IPS DF 6.9 (cell line): Measurements from ENCODE around the gene ZNF777.
"Not testable (repeated sequence)": the region's sequence is repeated elsewhere in the genome, so short reads cannot be mapped to it uniquely, and the experiment has no call there.

Experiments
- DNase-seq: peaks from one replicate; pipeline ENCODE4 v3.0.0-alpha.2; 2013; ENCODE audit warnings: low read depth, low spot score
- H3K27ac ChIP-seq: one replicate; pipeline ENCODE4 v1.5.1; 2013; ENCODE audit warnings: low read length, control low read depth
- H3K27me3 ChIP-seq: 2 replicates; pipeline ENCODE4 v1.6.1; 2013; ENCODE audit warnings: mild to moderate bottlenecking, low read length; ENCODE audit not compliant: control insufficient read depth, insufficient read depth
- H3K36me3 ChIP-seq: 2 replicates; pipeline ENCODE4 v1.6.1; 2013; ENCODE audit warnings: low read length; ENCODE audit not compliant: control insufficient read depth, insufficient read depth
- H3K4me1 ChIP-seq: 2 replicates; pipeline ENCODE4 v1.6.1; 2013; ENCODE audit warnings: low read length; ENCODE audit not compliant: control insufficient read depth, insufficient read depth
- H3K4me3 ChIP-seq: 2 replicates; pipeline ENCODE4 v1.5.1; 2013; ENCODE audit warnings: mild to moderate bottlenecking, low read length
- H3K9me3 ChIP-seq: 2 replicates; pipeline ENCODE4 v1.6.1; 2013; ENCODE audit warnings: low read length, inconsistent platforms; ENCODE audit not compliant: control insufficient read depth, insufficient read depth
- WGBS: extraction: QIAGEN DNeasy Blood & Tissue Kit; methylation state at CpG from one replicate; pipeline ENCODE4 v1.1.7; 2013; ENCODE audit warnings: mixed read lengths, missing lambda C conversion rate; ENCODE audit not compliant: insufficient read length, insufficient coverage; 5-methylcytosine and 5-hydroxymethylcytosine counted together

Gene ZNF777

DNA sequence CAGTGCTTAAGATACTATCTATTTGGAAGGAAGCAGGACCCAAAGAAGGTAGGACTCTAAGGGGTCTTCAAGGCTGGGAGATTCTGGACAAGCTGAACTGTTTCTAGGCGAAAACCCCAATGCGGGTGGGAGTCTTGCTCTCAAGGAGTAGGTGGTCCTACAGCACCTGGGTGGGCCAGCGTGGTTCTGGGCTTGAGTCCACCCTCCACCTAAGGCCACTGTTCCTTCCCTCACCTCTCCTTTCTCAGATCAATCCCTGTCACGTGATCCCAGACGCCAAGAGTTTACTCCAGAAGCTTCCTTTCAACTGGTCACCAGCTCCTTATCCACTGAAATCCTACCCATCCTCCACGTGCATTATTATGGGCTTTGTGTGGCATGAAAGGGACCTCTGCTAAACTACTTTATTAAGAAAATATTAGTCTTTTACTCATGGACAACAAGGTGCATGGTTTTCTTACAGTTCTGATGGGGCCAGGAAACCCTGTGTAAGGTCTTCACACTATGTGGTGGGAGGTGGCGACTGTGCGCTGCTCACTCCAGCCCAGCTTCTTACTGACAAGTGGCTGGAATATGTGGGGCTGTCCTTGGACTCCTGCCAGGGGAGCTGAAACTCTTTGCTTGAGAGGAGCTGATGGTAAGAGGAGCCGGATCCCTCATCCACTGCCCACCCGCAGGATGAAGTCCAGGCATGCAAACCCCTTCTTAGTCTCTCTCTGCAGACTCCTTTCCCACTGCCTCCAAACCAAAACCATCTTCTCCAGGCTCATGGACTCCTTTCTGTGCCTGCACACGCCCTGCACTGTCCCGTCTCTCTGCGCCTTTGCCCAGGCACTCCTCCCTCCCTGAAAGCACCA, 35.2 kb upstream of the ZNF777 start:
- 0 out of 2 replicates have a peak, but pooled peaks cover 2% of the 10 kb centered on the region for H3K27me3 ChIP-seq
- H3K9me3 ChIP-seq, result no peaks in the 10 kb centered on the region
- H3K27ac ChIP-seq, result no peak overlapping the region
- H3K4me3 ChIP-seq, result no peak overlapping the region
- no peaks in the 10 kb centered on the region for H3K4me1 ChIP-seq
- 0 out of 2 replicates have a peak, but pooled peaks cover 6% of the 10 kb centered on the region for H3K36me3 ChIP-seq
- WGBS, result no CpG with 5 or more reads among the region's 13 CpGs
- no peak for DNase-seq

DNA sequence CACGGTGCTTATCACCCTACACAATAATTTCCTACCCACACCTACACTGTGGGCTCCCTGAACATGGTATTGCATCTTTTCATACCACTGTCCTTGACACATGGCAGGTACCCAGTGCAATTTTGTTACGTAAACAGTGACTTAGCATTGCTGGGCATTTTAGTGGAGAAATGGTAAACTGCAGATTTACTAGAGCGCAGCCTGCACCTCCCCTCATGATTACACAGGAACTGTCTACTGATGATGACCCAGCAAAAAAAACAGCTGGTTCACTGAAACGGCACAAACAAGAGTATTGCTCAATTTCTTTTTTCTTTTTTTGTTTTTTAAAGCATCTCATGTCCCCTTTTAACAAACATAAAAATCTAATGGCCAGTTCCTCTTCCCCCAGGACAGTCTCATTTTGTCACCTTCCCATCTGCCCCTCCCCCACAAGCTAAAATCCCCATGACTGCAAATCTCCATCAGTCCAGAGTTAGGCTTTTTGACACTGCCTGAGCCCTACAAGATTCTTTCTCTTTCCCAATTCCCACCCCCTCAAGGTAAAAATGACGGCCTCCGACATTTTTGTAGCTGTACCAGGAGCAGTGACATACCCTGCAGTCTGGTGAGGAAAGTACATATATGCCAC, 34.0 kb upstream of the ZNF777 start:
- no peak for DNase-seq
- Histone ChIP-seq H3K27me3 (no peaks in the 10 kb centered on the region), H3K36me3 (peaks cover 14% of the 10 kb centered on the region), H3K9me3 (no peaks in the 10 kb centered on the region), H3K27ac (no peak overlapping the region), H3K4me3 (no peak overlapping the region), H3K4me1 (no peaks in the 10 kb centered on the region)
- WGBS, result no CpG with 5 or more reads among the region's 6 CpGs

DNA sequence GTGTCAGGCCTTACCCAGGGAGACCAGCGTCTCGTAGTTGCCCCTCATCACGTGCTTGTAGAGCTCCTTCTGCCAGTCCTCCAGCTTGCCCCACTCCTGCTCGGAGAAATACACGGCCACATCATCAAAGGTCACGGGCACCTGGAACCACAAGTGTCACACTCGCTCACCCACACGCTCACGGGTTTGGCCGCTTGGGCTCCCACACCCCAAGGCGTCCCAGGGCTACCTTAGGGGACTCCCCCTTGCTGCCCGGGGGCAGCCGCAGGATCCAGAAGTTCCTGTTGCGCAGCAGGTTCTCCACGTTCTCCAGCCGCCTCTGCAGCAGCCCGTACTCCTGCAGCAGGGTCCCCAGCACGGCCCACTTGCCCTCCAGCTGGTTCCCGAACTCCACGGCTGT, 33.1 kb upstream of the ZNF777 start:
- H3K9me3 ChIP-seq, H3K4me1 ChIP-seq, H3K27ac ChIP-seq, H3K27me3 ChIP-seq, H3K4me3 ChIP-seq, DNase-seq: not testable (repeated sequence)
- WGBS, result no CpG with 5 or more reads among the region's 20 CpGs
- peaks cover 14% of the 10 kb centered on the region for H3K36me3 ChIP-seq

DNA sequence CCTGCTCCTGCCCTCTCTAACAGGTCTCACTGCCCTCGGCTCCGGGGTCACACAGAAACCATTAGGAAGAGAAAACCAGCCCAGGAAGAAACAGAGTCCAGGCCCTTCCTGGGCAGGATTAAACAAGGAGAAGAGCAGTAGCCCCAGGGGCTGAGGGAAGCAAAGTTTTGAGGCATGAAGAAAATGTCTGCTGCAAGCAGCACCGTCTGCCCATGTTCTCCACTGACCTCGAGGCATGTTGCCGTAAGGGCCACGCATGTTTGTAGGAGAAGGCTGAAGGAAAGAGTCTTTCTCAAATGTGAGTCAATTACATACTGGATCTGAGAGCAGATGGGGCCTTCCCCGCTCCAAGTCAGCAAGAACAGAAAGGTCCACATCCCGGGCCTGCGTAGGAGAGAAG, 32.5 kb upstream of the ZNF777 start:
- no CpG with 5 or more reads among the region's 9 CpGs for WGBS
- Histone ChIP-seq H3K9me3 (no peaks in the 10 kb centered on the region), H3K27ac (no peak overlapping the region), H3K27me3 (no peaks in the 10 kb centered on the region), H3K4me1 (no peaks in the 10 kb centered on the region), H3K4me3 (no peak overlapping the region), H3K36me3 (peaks cover 14% of the 10 kb centered on the region)
- DNase-seq, result no peak

DNA sequence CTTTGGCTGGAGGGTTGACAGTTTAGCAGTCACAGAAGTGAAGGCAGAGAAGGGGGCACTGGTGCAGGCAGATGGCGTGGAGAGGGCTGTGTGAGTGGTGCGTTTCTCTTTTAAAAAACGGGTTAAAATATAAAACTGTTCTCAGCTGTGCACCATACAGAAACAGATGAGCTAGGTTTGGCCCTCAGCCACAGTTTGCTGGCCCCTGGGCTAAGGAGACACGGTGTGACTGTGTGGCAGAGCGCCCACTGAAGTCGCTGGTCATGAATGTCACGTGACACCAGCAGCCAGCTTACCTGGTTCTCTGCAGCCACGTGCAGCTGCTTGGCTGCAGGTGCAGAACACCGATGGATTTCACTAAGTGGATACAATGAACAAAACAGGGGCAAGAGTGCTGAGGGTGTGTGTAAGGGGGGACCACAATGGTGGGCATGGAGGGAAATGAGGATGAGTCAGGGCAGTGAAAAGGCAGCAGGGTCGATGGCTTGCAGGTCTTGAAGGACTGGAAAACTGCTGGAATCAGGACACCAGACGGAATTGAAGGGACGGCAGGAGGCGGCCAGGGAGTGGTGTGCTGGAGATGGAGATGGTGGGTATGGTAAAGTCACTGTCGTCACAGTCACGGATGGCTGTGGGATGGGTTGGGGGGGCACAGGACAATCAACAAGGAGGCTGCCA, 29.4 kb upstream of the ZNF777 start:
- DNase-seq, result no peak
- peaks cover 16% of the 10 kb centered on the region for H3K36me3 ChIP-seq
- H3K4me3 ChIP-seq, result no peak overlapping the region
- no peak overlapping the region for H3K27ac ChIP-seq
- H3K9me3 ChIP-seq, result no peaks in the 10 kb centered on the region
- no peaks in the 10 kb centered on the region for H3K27me3 ChIP-seq
- no CpG with 5 or more reads among the region's 15 CpGs for WGBS
- H3K4me1 ChIP-seq, result no peaks in the 10 kb centered on the region

DNA sequence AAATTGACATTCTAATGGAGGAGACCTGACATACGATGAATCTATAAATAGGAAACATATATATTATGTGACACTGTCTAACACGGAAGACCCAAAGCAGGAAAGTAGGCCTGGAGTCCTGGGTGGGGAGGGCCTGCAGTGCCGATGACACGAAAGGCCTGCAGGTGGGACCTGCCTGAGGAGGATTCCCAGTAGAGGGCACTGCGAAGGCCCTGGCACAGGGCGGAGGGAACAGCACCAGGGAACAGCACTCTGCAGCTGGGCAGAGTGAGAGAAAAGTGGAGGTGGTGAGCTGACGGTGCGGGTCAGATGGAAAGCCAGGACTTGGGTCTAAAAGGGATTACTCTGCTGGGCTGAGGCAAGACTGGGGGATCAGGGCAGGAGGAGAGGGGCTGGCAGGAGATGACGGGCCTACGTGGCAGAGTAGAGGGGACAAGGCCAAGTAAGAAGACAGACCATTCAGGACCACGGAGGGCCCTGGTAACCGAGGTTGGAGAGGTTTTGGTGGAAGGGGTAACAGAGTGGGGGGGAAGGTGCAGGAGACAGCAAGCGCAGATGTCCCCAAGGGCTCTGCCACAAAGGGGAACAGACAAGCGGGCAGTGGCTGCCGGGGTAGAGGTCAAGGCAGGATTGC, 28.6 kb upstream of the ZNF777 start:
- H3K36me3 ChIP-seq, result peaks cover 16% of the 10 kb centered on the region

DNA sequence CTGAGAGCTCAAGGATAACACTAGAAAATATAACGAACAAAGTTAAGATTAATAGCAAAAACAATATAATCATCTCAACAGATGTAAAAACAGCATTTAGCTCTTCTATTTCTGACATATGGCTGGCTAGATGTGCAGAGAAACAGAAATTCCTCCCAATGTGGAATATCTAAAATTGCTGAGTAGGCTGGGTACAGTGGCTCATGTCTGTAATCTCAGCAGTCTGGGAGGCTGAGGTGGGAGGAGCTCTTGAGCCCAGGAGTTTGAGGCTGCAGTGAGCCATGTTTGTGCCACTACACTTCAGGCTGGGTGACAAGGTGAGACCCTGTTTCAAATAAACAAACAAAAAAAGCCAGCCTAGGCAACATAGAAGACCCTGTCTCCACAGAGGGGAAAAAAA, 18.7 kb upstream of the ZNF777 start:
- no peak for DNase-seq
- Histone ChIP-seq H3K9me3 (no peaks in the 10 kb centered on the region), H3K4me1 (peaks cover 4% of the 10 kb centered on the region), H3K27me3 (no peaks in the 10 kb centered on the region), H3K36me3 (peaks cover 11% of the 10 kb centered on the region), H3K27ac (no peak overlapping the region), H3K4me3 (no peak overlapping the region)
- no CpG with 5 or more reads among the region's 1 CpG for WGBS

More for the DNA sequence above, 28.6 kb upstream of the ZNF777 start:
- WGBS, result no CpG with 5 or more reads among the region's 15 CpGs
- H3K27ac ChIP-seq, result no peak overlapping the region
- H3K9me3 ChIP-seq, result no peaks in the 10 kb centered on the region
- H3K4me3 ChIP-seq, result no peak overlapping the region
- no peaks in the 10 kb centered on the region for H3K4me1 ChIP-seq
- no peaks in the 10 kb centered on the region for H3K27me3 ChIP-seq
- DNase-seq, result no peak

DNA sequence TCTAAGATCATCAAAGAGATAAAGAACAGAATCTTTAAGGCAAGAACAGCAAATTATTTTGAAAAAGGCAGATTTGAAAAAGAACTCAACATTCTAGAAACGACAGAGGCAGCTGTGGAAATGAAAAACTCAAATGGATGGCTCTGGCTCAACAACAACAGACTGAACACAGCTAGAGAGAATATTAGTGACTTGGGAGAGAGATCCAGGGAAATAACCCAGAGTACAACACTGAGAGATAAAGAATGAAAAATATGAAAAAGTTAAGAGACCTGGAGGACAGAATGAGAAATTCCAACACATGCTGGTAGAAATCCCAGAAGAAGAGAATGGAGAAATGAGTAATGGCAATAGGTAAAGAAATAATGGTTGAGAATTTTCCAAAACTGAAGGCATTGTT, 17.9 kb upstream of the ZNF777 start:
- H3K27ac ChIP-seq, result no peak overlapping the region
- no peak overlapping the region for H3K4me3 ChIP-seq
- WGBS, result no CpG with 5 or more reads among the region's 1 CpG
- H3K4me1 ChIP-seq, result peaks cover 5% of the 10 kb centered on the region
- no peak for DNase-seq
- H3K9me3 ChIP-seq, result no peaks in the 10 kb centered on the region
- peaks cover 15% of the 10 kb centered on the region for H3K36me3 ChIP-seq
- no peaks in the 10 kb centered on the region for H3K27me3 ChIP-seq

DNA sequence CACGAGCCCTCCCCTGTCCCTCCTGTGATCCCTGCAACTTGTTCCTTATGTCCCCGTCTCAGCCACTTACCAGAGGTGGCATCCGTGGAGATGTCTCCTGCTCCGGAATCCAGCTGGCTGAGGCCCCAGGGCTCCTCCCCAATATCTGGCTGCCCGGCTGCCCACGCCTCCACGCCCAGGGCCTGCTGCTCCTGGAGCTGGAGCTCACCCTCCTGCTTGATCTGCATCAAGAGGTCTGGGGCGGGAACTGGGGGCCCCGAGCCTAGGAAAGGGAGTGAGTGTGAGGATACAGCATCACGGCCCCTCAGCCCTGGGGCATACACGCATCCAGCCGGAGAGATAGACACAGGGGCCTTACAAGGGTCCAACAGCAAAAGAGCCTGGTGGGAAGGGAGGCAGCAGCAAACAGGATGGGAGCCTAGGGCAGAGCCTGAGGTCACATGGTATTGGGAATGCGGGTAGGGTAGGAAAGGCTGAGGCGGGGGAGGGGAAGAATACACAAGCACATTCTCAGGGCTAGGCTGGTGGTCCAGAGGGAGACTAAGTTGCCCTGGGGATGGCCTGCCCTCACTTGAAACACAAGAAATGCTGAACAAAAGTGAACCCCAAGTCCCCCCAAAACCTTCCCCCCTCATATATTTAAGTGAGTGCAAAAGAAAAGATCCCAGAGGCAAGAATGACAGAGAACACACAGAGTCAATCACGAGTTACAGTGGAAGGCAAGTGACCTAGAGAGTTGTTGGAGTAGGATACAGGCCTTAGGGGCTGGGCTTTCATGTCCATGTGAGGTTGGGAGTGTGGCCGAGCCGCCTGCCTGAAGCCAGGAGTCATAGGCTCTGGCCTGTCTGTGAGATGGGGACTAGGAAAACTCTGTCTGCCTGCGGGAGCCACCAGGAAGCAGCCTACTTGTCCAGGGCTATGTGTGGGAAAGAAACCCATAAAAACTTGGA, 16.9 kb upstream of the ZNF777 start:
- no peaks in the 10 kb centered on the region for H3K9me3 ChIP-seq
- no CpG with 5 or more reads among the region's 18 CpGs for WGBS
- H3K4me1 ChIP-seq, result peaks cover 6% of the 10 kb centered on the region
- H3K36me3 ChIP-seq, result peaks cover 15% of the 10 kb centered on the region
- H3K27me3 ChIP-seq, result no peaks in the 10 kb centered on the region
- H3K27ac ChIP-seq, result no peak overlapping the region
- no peak overlapping the region for H3K4me3 ChIP-seq
- DNase-seq, result no peak
